Left ventricle myocardium superior (tissue), 1 donor: ENCODE measurements around the gene C1QL2. TPM values are rescaled to one million over a fixed set of nuclear protein-coding genes. Genes with fewer than 3 reads are reported as not detected.
A peak's percentile ranks its signal among the peaks of the same experiment; 100 is the strongest.

Experiments used
- ATAC-seq: fragments of 200-7000 bp; cut with Tn5 transposase; one replicate; pipeline ENCODE4 v1.9.1; 2020; ENCODE audit warnings: mild to moderate bottlenecking, moderate library complexity
- DNase-seq: peaks from one replicate; pipeline ENCODE4 v3.0.0-alpha.2; 2020
- intact Hi-C: fragments of 100-400 bp; cut with micrococcal nuclease; formaldehyde crosslinking; loops from one replicate; pipeline ENCODE4 v1.11.0; 2022
- long read RNA-seq: library from polyadenylated mRNA; unstranded; transcript quantifications from one replicate; pipeline ENCODE4 v2.0.0, GENCODE V29; 2021
- total RNA-seq: library from RNA; stranded (reverse); fragmentation: NEBNext Ultra II Directional; extraction: Animal tissue kit (Norgen Biotek cat#: 25700); gene quantifications from one replicate; pipeline ENCODE4 v1.2.1, GENCODE V29; 2021
- donor health status: DM: no; HTN: yes; CAD: no; lungs with severe emphysema.

C1QL2 gene
- not detected for total RNA-seq
- long read RNA-seq = 0 reads

GRCh38 chr2:119158563-119159347 is at the start of gene C1QL2:
Gene C1QL2, minus strand, starts transcription at chr2:119158751. Its CDS starts 482 bp downstream, at chr2:119158269.
- peak; percentile 29 for ATAC-seq
- peak; percentile 31 for DNase-seq
- intact Hi-C loops = no loop called here

GRCh38 chr2:119207447-119207846 is 48.9 kb upstream of the C1QL2 start:
- no peak for DNase-seq
- ATAC-seq = no peak
- intact Hi-C loops = no loop called here

- ATAC-seq = no peak
- intact Hi-C loops = no loop called here
- DNase-seq = no peak
Observed at GRCh38 chr2:119206201-119206600, 47.6 kb upstream of the C1QL2 start.

- DNase-seq = no peak
- no peak for ATAC-seq
- intact Hi-C loops = no loop called here
Observed at GRCh38 chr2:119205001-119205706, 46.6 kb upstream of the C1QL2 start.

DNA sequence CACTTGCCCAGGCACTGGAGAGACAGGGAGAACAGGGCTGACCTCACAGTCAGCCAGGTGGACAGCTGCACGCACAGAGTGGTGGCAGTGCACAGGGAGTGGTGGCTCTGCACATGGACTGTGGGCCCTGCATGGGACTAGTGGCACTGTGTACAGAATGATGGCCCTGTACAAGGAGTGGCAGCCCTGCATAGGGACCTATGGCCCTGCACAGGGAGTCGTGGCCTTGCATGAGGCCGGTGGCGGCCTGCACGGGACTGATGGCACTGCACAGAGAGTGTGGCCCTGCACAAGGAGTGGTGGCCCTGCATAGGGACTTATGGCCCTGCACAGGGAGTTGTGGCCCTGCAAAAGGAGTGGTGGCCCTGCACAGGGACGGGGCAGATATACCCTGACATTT is 46.0 kb upstream of the C1QL2 start:
- DNase-seq (no peak), ATAC-seq (no peak)
- intact Hi-C loops = no loop called here

- ATAC-seq (no peak), DNase-seq (no peak)
- intact Hi-C loops = no loop called here
Observed at GRCh38 chr2:119202610-119203310, 44.2 kb upstream of the C1QL2 start.

DNA sequence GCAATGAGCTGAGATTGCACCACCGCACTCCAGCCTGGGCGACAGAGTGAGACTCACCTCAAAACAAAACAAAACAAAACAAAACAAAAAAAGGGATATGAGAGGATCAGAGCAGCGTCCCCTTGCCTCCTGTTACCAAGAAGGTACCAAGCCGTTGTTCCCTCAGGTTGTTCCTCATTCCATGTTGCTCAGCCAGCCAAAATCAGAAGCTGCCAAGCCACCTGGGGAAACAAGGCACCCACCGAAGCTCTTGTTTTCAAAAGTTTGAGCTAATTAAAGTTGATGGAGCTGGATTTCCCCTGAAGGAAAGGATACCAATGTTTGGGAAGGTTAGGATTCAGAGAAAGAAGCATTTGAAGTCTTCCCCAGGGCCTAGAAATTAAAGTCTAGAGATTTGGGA is 43.3 kb upstream of the C1QL2 start:
- ATAC-seq = no peak
- intact Hi-C loops = no loop called here
- DNase-seq = no peak

- intact Hi-C loops = no loop called here
- ATAC-seq (peak; percentile 18), DNase-seq (no peak)
Observed at GRCh38 chr2:119198240-119198840, 39.8 kb upstream of the C1QL2 start.

- DNase-seq (no peak), ATAC-seq (no peak)
- intact Hi-C loops = no loop called here
Observed at GRCh38 chr2:119197529-119198239, 39.1 kb upstream of the C1QL2 start.

- no peak for ATAC-seq
- intact Hi-C loops = no loop called here
Observed at GRCh38 chr2:119197126-119197405, 38.5 kb upstream of the C1QL2 start.

DNA sequence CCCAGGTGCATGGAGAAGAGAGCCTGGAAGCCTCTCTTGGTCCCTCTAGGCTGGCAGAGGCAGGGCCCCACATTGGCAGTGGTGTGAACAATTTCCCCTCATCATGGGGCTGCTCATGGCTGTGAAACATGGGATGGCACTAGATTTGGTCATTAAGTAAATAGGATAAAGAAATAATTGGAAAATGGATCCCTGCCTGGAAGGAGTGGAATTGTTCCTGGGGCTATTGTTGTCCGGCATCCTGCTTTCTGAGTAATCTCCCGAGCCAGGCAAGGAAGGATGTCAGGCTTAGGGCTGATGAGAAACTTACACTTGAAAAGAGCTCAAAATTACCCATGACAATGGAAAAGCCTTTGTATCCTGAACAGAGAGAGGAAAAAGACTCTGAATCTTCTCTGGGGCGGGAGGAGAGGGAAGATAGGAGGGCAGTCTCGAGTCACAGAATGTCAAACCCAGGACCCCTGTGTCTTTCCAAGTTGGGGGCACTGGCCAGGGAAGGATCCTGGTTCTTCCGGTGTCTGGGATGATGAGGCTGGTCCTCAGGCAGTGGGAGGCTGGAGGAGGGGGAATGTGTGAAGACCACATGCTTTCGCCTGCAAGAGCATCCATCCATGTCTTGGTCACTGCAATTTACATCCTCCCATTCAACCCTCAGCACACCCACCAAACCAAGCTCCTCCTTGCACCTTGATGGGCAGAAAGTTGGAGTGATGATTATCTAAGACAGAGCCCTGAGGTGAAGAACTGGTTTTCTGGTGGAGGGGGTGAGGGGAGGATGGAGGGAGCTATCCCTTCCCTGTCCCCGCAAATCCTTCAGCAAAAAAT is 38.0 kb upstream of the C1QL2 start:
- intact Hi-C loops = no loop called here
- DNase-seq = no peak

More at GRCh38 chr2:119197126-119197405, 38.5 kb upstream of the C1QL2 start:
- DNase-seq = no peak

DNA sequence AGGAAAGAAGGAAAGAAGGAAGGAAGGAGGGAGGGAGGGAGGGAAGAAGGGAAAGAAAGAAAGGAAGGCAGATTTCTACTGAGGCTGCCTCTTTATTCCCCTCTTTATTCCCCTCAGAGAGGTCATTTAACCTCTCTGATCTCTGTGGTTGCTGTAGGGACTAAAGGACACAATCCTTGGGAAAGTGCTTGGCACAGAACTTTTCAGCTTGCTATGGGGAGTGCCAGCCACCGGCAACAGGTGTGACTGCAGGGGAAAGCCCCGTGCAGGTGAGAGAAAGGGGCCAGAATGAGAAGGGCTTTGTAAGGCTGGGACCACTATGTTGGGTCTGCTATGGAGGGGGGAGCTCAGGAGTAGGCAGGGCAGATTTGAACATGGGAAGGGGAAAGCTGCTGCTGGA is 37.3 kb upstream of the C1QL2 start:
- intact Hi-C loops = no loop called here
- DNase-seq (no peak), ATAC-seq (no peak)

More for the DNA sequence above, 38.0 kb upstream of the C1QL2 start:
- no peak for ATAC-seq

DNA sequence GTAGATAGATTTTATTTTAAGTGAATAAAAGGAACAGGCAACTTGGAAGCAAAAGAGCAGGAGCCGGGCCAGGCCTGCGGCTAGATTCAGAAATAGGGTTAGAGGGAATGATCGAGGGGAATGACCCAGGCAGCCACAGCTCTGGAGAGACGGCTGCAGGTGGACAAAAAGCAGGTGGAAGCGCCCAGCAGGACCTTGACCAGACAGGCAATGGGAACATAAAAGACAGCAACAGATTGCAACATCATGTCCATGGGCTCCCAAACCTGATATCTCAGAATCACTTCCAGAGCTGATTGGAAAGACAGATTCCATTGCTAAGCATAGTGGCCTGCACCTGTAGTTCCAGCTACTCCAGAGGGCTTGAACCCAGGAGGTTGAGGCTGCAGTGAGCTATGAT is 36.5 kb upstream of the C1QL2 start:
- ATAC-seq (no peak), DNase-seq (no peak)
- intact Hi-C loops = no loop called here

DNA sequence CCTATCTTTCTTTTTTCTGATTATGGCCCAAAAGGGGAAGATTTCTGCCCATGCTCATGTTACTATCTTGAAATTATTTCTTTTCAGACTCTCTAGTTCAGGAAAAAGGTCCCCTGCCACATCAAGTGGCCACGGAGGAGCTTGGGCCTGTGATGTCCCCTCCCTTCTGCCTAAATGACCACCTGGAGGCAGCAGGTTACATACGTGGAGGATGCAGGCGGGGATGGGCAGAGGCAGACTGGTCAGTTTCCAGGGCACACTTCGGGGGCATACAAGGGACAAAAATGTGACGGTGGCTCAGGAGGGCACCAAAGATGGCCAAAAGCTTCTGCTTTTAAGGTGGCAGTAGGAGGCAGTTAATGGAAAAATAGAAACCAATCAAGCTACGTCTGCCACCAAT is 34.3 kb upstream of the C1QL2 start:
- DNase-seq (no peak), ATAC-seq (no peak)
- intact Hi-C loops = no loop called here

GRCh38 chr2:119190321-119191111 is 32.0 kb upstream of the C1QL2 start:
- no peak for ATAC-seq
- intact Hi-C loops = no loop called here
- no peak for DNase-seq

- ATAC-seq = no peak
- intact Hi-C loops = no loop called here
- no peak for DNase-seq
Observed at GRCh38 chr2:119184512-119184911, 26.0 kb upstream of the C1QL2 start.

DNA sequence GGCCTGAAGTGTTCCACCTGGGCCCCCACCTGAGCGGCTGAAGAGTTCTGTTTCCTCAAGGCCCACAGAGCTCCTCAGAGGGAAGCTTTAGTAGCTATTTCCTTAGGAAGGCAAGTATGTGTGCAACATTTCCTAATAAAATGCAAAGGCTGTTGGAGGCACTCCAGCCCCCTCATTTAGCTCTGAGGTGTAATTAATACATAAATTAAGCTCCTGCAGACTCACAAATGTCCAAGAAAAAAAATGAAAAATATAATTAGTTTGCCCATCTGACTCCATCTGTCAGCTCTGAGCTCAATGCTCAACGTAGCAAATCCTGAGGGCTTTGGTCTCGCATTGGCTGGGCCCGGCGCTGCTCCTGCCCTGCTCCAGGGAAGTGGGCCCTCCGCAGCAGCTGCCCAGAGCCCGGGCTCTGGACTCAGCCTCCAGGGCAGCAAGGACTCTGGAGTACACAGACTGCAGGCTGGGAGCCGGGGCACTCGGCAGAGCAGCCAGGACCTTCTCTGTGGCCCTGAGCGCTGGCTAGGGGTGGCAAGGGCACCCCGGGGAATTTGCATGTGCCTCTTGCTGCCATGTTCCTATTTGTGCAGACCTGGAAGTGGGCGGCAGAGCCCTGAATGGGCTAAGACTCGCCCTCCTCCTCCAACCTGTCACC is 23.4 kb upstream of the C1QL2 start:
- ATAC-seq (no peak), DNase-seq (no peak)
- intact Hi-C loops = no loop called here
